ENCODE results near the gene SCGB1C1. TPM values are rescaled to one million over a fixed set of nuclear protein-coding genes. Genes with fewer than 3 reads are reported as not detected.

The SCGB1C1 gene
- total RNA-seq, 4 donors from 2014 or later, result not detected

GRCh38 chr11:221539-221938 is 28.7 kb downstream of the SCGB1C1 start:
- TF ChIP-seq POLR2A (IDR thresholded peaks at IDR 0.05) (no peak), EP300 (IDR thresholded peaks at IDR 0.05) (no peak), CTCF (IDR thresholded peaks at IDR 0.05) (no peak)
- no peak for DNase-seq (ENCODE audit: low spot score in 2 of 2)
- Histone ChIP-seq H3K27me3 (no peaks in the 10 kb centered on the region), H3K4me1 (no peaks in the 10 kb centered on the region), H3K36me3 (peaks cover 0 to 58% (median 3%) of the 10 kb centered on the region in 3 donors), H3K27ac (no peak overlapping the region), H3K9me3 (no peaks in the 10 kb centered on the region), H3K4me3 (no peak overlapping the region)
- WGBS, 2 donors, result 84 to 86% methylated on average over 7 of the region's 7 CpGs

- Histone ChIP-seq H3K4me1 (no peaks in the 10 kb centered on the region), H3K27ac (no peak overlapping the region), H3K4me3 (no peak overlapping the region), H3K36me3 (peaks cover 0 to 55% (median 3%) of the 10 kb centered on the region in 3 donors), H3K27me3 (no peaks in the 10 kb centered on the region), H3K9me3 (no peaks in the 10 kb centered on the region)
- WGBS, 2 donors, result 90 to 93% methylated on average over 14 of the region's 14 CpGs
- DNase-seq (ENCODE audit: low spot score in 2 of 2), result no peak
- TF ChIP-seq CTCF (IDR thresholded peaks at IDR 0.05) (no peak), POLR2A (IDR thresholded peaks at IDR 0.05) (no peak), EP300 (IDR thresholded peaks at IDR 0.05) (no peak)
Observed at GRCh38 chr11:221998-222789, 29.3 kb downstream of the SCGB1C1 start.

GRCh38 chr11:223026-223789 is 30.3 kb downstream of the SCGB1C1 start:
- no peak for TF ChIP-seq POLR2A (IDR thresholded peaks at IDR 0.05)
- no peak for TF ChIP-seq CTCF (IDR thresholded peaks at IDR 0.05)
- TF ChIP-seq EP300 (IDR thresholded peaks at IDR 0.05), result no peak
- no peak overlapping the region for H3K27ac ChIP-seq
- DNase-seq (ENCODE audit: low spot score in 2 of 2), result no peak
- peaks cover 0 to 45% (median 3%) of the 10 kb centered on the region in 3 donors for H3K36me3 ChIP-seq
- no peaks in the 10 kb centered on the region for H3K4me1 ChIP-seq
- no peaks in the 10 kb centered on the region for H3K27me3 ChIP-seq
- H3K9me3 ChIP-seq, result no peaks in the 10 kb centered on the region
- 82 to 88% methylated on average over 16 of the region's 16 CpGs for WGBS, 2 donors
- no peak overlapping the region for H3K4me3 ChIP-seq

- peaks cover 0 to 39% (median 3%) of the 10 kb centered on the region in 3 donors for H3K36me3 ChIP-seq
- H3K4me1 ChIP-seq, result no peaks in the 10 kb centered on the region
- DNase-seq (ENCODE audit: low spot score in 2 of 2), result no peak
- H3K27me3 ChIP-seq, result no peaks in the 10 kb centered on the region
- TF ChIP-seq EP300 (IDR thresholded peaks at IDR 0.05) (no peak), POLR2A (IDR thresholded peaks at IDR 0.05) (no peak), CTCF (IDR thresholded peaks at IDR 0.05) (no peak)
- H3K4me3 ChIP-seq, result no peak overlapping the region
- 82 to 84% methylated on average over 9 of the region's 9 CpGs for WGBS, 2 donors
- no peaks in the 10 kb centered on the region for H3K9me3 ChIP-seq
- no peak overlapping the region for H3K27ac ChIP-seq
Observed at GRCh38 chr11:223884-224283, 31.0 kb downstream of the SCGB1C1 start.

- H3K36me3 ChIP-seq, result peaks cover 0 to 36% (median 3%) of the 10 kb centered on the region in 3 donors
- no peak for DNase-seq (ENCODE audit: low spot score in 2 of 2)
- no peak overlapping the region for H3K27ac ChIP-seq
- H3K4me3 ChIP-seq, result no peak overlapping the region
- TF ChIP-seq POLR2A (IDR thresholded peaks at IDR 0.05) (no peak), EP300 (IDR thresholded peaks at IDR 0.05) (no peak), CTCF (IDR thresholded peaks at IDR 0.05) (no peak)
- no peaks in the 10 kb centered on the region for H3K4me1 ChIP-seq
- 85 to 88% methylated on average over 7 of the region's 7 CpGs for WGBS, 2 donors
- no peaks in the 10 kb centered on the region for H3K27me3 ChIP-seq
- H3K9me3 ChIP-seq, result no peaks in the 10 kb centered on the region
Observed at GRCh38 chr11:224424-224823, 31.5 kb downstream of the SCGB1C1 start.

Measured in tibial nerve (tissue), 4 donors.